Activated T-helper 1 cell treated with Interleukin-2 at 50 U/mL for 16 hours (primary cell): ENCODE data around the gene USP7.
"Not testable (repeated sequence)": the region's sequence is repeated elsewhere in the genome, so short reads cannot be mapped to it uniquely, and the experiment has no call there.

Experiments used
- DNase-seq: peaks from one replicate; pipeline ENCODE4 v3.0.0-alpha.2; 2020; ENCODE audit warnings: low read depth

The USP7 gene

DNA sequence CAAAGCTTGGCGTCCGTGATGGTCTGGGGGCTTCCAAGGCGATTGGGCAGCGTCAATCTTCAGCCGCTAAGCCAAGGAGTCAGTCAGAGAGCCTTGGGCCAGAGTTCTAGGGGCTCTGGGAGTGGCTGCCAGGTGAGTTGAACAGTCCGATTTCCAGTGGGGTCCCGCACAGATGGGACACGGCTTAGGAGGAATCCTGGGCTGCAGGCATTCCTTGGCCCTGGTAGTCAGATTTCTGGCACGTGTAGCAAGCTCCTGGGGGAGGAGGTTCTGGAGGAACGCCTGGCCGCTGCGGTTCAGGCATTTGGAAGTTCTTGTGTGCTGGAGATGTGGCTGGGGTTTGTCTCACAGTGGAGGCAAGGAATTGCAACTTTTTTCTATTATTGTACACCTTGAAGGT lies 120.4 kb downstream of the USP7 start:
- not testable (repeated sequence) for DNase-seq
